ENCODE results near the gene COQ10A.

The COQ10A gene

GRCh38 chr12:56244494-56244893 lies 22.2 kb upstream of the COQ10A start:
- H3K79me2 ChIP-seq (ENCODE audit: control insufficient read depth, insufficient read depth, low read length, unreplicated experiment), result peaks cover 3% of the 10 kb centered on the region
- no peak overlapping the region for H3K4me3 ChIP-seq (ENCODE audit: low read depth, low read length)
- H3K27ac ChIP-seq (ENCODE audit: low read depth, low read length), result no peak overlapping the region
- peaks cover 25% of the 10 kb centered on the region; the same call in 1 of the 2 replicates for H3K36me3 ChIP-seq (ENCODE audit: insufficient read depth, low read length)
- H3K4me1 ChIP-seq (ENCODE audit: control insufficient read depth, insufficient read depth, low read length, unreplicated experiment), result peaks cover 28% of the 10 kb centered on the region
- no peaks in the 10 kb centered on the region for H3K27me3 ChIP-seq (ENCODE audit: insufficient read depth, low read length)
- no peak overlapping the region for H2AFZ ChIP-seq (ENCODE audit: low read length, unreplicated experiment)

- no peak overlapping the region for H3K4me3 ChIP-seq (ENCODE audit: low read depth, low read length)
- H3K36me3 ChIP-seq (ENCODE audit: insufficient read depth, low read length), result peaks cover 24% of the 10 kb centered on the region
- H2AFZ ChIP-seq (ENCODE audit: low read length, unreplicated experiment), result no peak overlapping the region
- H3K27ac ChIP-seq (ENCODE audit: low read depth, low read length), result no peak overlapping the region
- H3K27me3 ChIP-seq (ENCODE audit: insufficient read depth, low read length), result no peaks in the 10 kb centered on the region
- H3K4me1 ChIP-seq (ENCODE audit: control insufficient read depth, insufficient read depth, low read length, unreplicated experiment), result peaks cover 24% of the 10 kb centered on the region
- H3K79me2 ChIP-seq (ENCODE audit: control insufficient read depth, insufficient read depth, low read length, unreplicated experiment), result peaks cover 7% of the 10 kb centered on the region
Observed at GRCh38 chr12:56247923-56248322, 18.8 kb upstream of the COQ10A start.

- H3K4me1 ChIP-seq (ENCODE audit: control insufficient read depth, insufficient read depth, low read length, unreplicated experiment), result peaks cover 16% of the 10 kb centered on the region
- no peak overlapping the region for H2AFZ ChIP-seq (ENCODE audit: low read length, unreplicated experiment)
- no peaks in the 10 kb centered on the region for H3K27me3 ChIP-seq (ENCODE audit: insufficient read depth, low read length)
- no peak overlapping the region for H3K4me3 ChIP-seq (ENCODE audit: low read depth, low read length)
- H3K79me2 ChIP-seq (ENCODE audit: control insufficient read depth, insufficient read depth, low read length, unreplicated experiment), result peaks cover 14% of the 10 kb centered on the region
- H3K27ac ChIP-seq (ENCODE audit: low read depth, low read length), result no peak overlapping the region
- peaks cover 32% of the 10 kb centered on the region for H3K36me3 ChIP-seq (ENCODE audit: insufficient read depth, low read length)
Observed at GRCh38 chr12:56248711-56249110, 18.0 kb upstream of the COQ10A start.

- no peak overlapping the region for H3K4me3 ChIP-seq (ENCODE audit: low read depth, low read length)
- H3K4me1 ChIP-seq (ENCODE audit: control insufficient read depth, insufficient read depth, low read length, unreplicated experiment), result peaks cover 18% of the 10 kb centered on the region
- peaks cover 42% of the 10 kb centered on the region for H3K36me3 ChIP-seq (ENCODE audit: insufficient read depth, low read length)
- H2AFZ ChIP-seq (ENCODE audit: low read length, unreplicated experiment), result no peak overlapping the region
- H3K79me2 ChIP-seq (ENCODE audit: control insufficient read depth, insufficient read depth, low read length, unreplicated experiment), result peaks cover 48% of the 10 kb centered on the region
- no peaks in the 10 kb centered on the region for H3K27me3 ChIP-seq (ENCODE audit: insufficient read depth, low read length)
- H3K27ac ChIP-seq (ENCODE audit: low read depth, low read length), result no peak overlapping the region
Observed at GRCh38 chr12:56252649-56253048, 14.1 kb upstream of the COQ10A start.

- Histone ChIP-seq H3K79me2 (ENCODE audit: control insufficient read depth, insufficient read depth, low read length, unreplicated experiment) (peaks cover 53% of the 10 kb centered on the region), H2AFZ (ENCODE audit: low read length, unreplicated experiment) (no peak overlapping the region), H3K27ac (ENCODE audit: low read depth, low read length) (no peak overlapping the region), H3K4me1 (ENCODE audit: control insufficient read depth, insufficient read depth, low read length, unreplicated experiment) (peaks cover 18% of the 10 kb centered on the region), H3K27me3 (ENCODE audit: insufficient read depth, low read length) (no peaks in the 10 kb centered on the region), H3K36me3 (ENCODE audit: insufficient read depth, low read length) (peaks cover 42% of the 10 kb centered on the region), H3K4me3 (ENCODE audit: low read depth, low read length) (no peak overlapping the region)
Observed at GRCh38 chr12:56253091-56253490, 13.7 kb upstream of the COQ10A start.

GRCh38 chr12:56255671-56256070 lies 11.1 kb upstream of the COQ10A start:
- Histone ChIP-seq H3K79me2 (ENCODE audit: control insufficient read depth, insufficient read depth, low read length, unreplicated experiment) (peaks cover 50% of the 10 kb centered on the region), H3K27me3 (ENCODE audit: insufficient read depth, low read length) (no peaks in the 10 kb centered on the region), H3K4me1 (ENCODE audit: control insufficient read depth, insufficient read depth, low read length, unreplicated experiment) (peaks cover 22% of the 10 kb centered on the region), H3K27ac (ENCODE audit: low read depth, low read length) (no peak overlapping the region), H2AFZ (ENCODE audit: low read length, unreplicated experiment) (no peak overlapping the region), H3K36me3 (ENCODE audit: insufficient read depth, low read length) (peaks cover 36% of the 10 kb centered on the region), H3K4me3 (ENCODE audit: low read depth, low read length) (peak overlapping the region; percentile 90; the same call in 1 of the 2 replicates)

GRCh38 chr12:56256326-56256960 lies 10.3 kb upstream of the COQ10A start:
- Histone ChIP-seq H3K27ac (ENCODE audit: low read depth, low read length) (peak overlapping the region; percentile 40), H3K4me3 (ENCODE audit: low read depth, low read length) (peak overlapping the region; percentile 90), H3K79me2 (ENCODE audit: control insufficient read depth, insufficient read depth, low read length, unreplicated experiment) (peaks cover 50% of the 10 kb centered on the region)

GRCh38 chr12:56257071-56257470 lies 9.7 kb upstream of the COQ10A start:
- H3K27ac ChIP-seq (ENCODE audit: low read depth, low read length), result peak overlapping the region; percentile 40

More at GRCh38 chr12:56256326-56256960, 10.3 kb upstream of the COQ10A start:
- H3K27me3 ChIP-seq (ENCODE audit: insufficient read depth, low read length), result no peaks in the 10 kb centered on the region
- peaks cover 28% of the 10 kb centered on the region for H3K4me1 ChIP-seq (ENCODE audit: control insufficient read depth, insufficient read depth, low read length, unreplicated experiment)
- H2AFZ ChIP-seq (ENCODE audit: low read length, unreplicated experiment), result no peak overlapping the region
- H3K36me3 ChIP-seq (ENCODE audit: insufficient read depth, low read length), result peaks cover 36% of the 10 kb centered on the region

GRCh38 chr12:56257491-56258067 lies 9.2 kb upstream of the COQ10A start:
- Histone ChIP-seq H3K27me3 (ENCODE audit: insufficient read depth, low read length) (no peaks in the 10 kb centered on the region), H3K27ac (ENCODE audit: low read depth, low read length) (peak overlapping the region; percentile 40), H3K79me2 (ENCODE audit: control insufficient read depth, insufficient read depth, low read length, unreplicated experiment) (peaks cover 50% of the 10 kb centered on the region), H3K36me3 (ENCODE audit: insufficient read depth, low read length) (peaks cover 26% of the 10 kb centered on the region), H3K4me1 (ENCODE audit: control insufficient read depth, insufficient read depth, low read length, unreplicated experiment) (peaks cover 36% of the 10 kb centered on the region), H3K4me3 (ENCODE audit: low read depth, low read length) (peak overlapping the region; percentile 90), H2AFZ (ENCODE audit: low read length, unreplicated experiment) (peak overlapping the region; percentile 78)

More at GRCh38 chr12:56257071-56257470, 9.7 kb upstream of the COQ10A start:
- Histone ChIP-seq H3K4me3 (ENCODE audit: low read depth, low read length) (peak overlapping the region; percentile 90), H3K36me3 (ENCODE audit: insufficient read depth, low read length) (peaks cover 31% of the 10 kb centered on the region), H3K27me3 (ENCODE audit: insufficient read depth, low read length) (no peaks in the 10 kb centered on the region), H2AFZ (ENCODE audit: low read length, unreplicated experiment) (no peak overlapping the region), H3K79me2 (ENCODE audit: control insufficient read depth, insufficient read depth, low read length, unreplicated experiment) (peaks cover 50% of the 10 kb centered on the region), H3K4me1 (ENCODE audit: control insufficient read depth, insufficient read depth, low read length, unreplicated experiment) (peaks cover 34% of the 10 kb centered on the region)

- Histone ChIP-seq H2AFZ (ENCODE audit: low read length, unreplicated experiment) (peak within 1 kb of the TSS; percentile 78), H3K79me2 (ENCODE audit: control insufficient read depth, insufficient read depth, low read length, unreplicated experiment) (peaks cover 44% of the 10 kb centered on the region), H3K4me3 (ENCODE audit: low read depth, low read length) (peak within 1 kb of the TSS; percentile 90), H3K27me3 (ENCODE audit: insufficient read depth, low read length) (no peaks in the 10 kb centered on the region), H3K4me1 (ENCODE audit: control insufficient read depth, insufficient read depth, low read length, unreplicated experiment) (peaks cover 36% of the 10 kb centered on the region), H3K36me3 (ENCODE audit: insufficient read depth, low read length) (peaks cover 21% of the 10 kb centered on the region), H3K27ac (ENCODE audit: low read depth, low read length) (peak within 1 kb of the TSS; percentile 40)
Observed at GRCh38 chr12:56258068-56258819, 8.5 kb upstream of the COQ10A start, which contains the start of gene ANKRD52. ANKRD52 (minus strand) TSS chr12:56258384; CDS start chr12:56258269, 115 bp downstream.

All from ACC112 (cell line).